Coronary artery (tissue), 2 donors: ENCODE results near the gene ZFR2.
A peak's percentile ranks its signal among the peaks of the same experiment; 100 is the strongest.

Source experiments
- DNase-seq: peaks from one replicate; pipeline ENCODE4 v3.0.0-alpha.2; 2017; ENCODE audit warnings: low spot score
- H3K27ac ChIP-seq, 2 donors: fragments of 200-600 bp; sonication (generic); one replicate each; pipeline ENCODE4 v1.5.1; 2016 to 2019
- H3K4me3 ChIP-seq: fragments of 200-600 bp; sonication (generic); 2 replicates; pipeline ENCODE4 v1.5.1; 2016; ENCODE audit warnings: mild to moderate bottlenecking, moderate library complexity
- CTCF ChIP-seq: fragments of 200-600 bp; sonication (generic); IDR thresholded peaks from one replicate; pipeline ENCODE4 v1.5.1; 2019; ENCODE audit warnings: antibody characterized with exemption

Gene ZFR2

GRCh38 chr19:3822683-3823349 is 46.0 kb downstream of the ZFR2 start:
- no peak for TF ChIP-seq CTCF

GRCh38 chr19:3821857-3822364 is 46.9 kb downstream of the ZFR2 start:
- no peak for DNase-seq
- Histone ChIP-seq H3K4me3 (no peak overlapping the region), H3K27ac (no peak overlapping the region)
- peak; percentile 88 for TF ChIP-seq CTCF

More at GRCh38 chr19:3822683-3823349, 46.0 kb downstream of the ZFR2 start:
- Histone ChIP-seq H3K27ac (no peak overlapping the region), H3K4me3 (no peak overlapping the region)
- DNase-seq: no peak

DNA sequence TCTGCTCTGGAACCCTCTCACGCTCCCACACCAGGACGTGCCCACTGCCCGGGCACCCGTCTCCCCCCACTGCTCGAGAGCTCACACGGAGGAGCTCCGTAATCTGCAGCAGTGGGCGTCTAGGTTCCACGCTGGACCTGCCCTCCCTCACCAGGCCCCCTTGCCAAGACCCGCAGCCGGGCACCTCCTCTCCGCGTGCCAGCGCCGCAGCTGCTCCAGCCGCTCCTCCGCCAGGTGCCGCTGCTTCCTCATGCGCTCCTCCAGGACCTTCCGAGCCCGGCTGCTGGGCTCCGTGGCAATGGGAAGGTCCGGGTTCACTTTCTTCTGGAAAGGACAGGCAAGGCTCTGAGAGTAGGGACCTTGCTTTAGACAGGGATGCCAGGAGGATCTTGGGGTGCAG is 47.7 kb downstream of the ZFR2 start:
- TF ChIP-seq CTCF: no peak
- Histone ChIP-seq H3K27ac (no peak overlapping the region), H3K4me3 (no peak overlapping the region)
- no peak for DNase-seq

DNA sequence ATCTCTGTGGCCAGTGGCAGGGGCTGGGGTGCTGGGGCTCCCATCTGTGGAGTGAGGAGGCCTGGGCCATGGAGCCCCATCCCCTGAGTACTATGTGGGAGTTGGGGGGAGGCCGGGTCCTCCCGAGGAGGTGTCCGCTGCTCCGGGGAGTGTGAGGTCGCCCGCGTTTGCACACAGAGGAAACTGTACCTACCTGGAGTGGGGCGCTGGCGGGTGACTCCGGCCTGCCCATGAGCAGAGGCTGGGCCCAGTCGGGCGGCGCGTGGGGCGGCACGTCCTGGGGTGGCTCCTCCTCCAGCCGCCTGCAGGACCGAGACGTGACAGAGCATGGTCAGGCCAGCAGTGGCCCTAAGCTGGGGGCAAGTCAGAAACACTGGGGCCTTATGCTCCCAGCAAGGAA is 48.8 kb downstream of the ZFR2 start:
- H3K4me3 ChIP-seq: no peak overlapping the region
- TF ChIP-seq CTCF: no peak
- no peak overlapping the region for H3K27ac ChIP-seq
- DNase-seq: no peak

DNA sequence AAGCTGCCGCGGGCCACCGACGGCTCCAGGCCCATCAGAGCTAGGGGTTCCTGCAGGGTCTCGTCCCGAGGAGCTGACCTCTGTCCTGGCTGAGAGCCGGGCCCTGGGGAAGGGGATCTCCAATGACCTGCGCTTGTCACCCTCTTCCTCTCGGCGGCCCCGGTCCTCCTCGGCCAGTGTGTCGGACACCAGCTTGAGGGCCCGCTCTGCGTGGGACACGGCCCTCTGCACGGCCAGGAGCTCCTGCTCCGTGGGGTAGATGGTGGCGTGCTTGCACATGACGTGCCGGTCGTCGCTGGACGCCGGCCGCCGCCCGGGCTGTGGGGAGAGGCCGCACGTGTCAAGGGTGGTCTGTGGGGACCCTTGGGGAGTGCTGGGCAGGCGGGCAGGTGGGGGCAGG is 49.9 kb downstream of the ZFR2 start:
- TF ChIP-seq CTCF: no peak
- DNase-seq: no peak
- no peak overlapping the region for H3K27ac ChIP-seq
- H3K4me3 ChIP-seq: no peak overlapping the region

- no peak overlapping the region for H3K27ac ChIP-seq
- TF ChIP-seq CTCF: no peak
- no peak for DNase-seq
- H3K4me3 ChIP-seq: no peak overlapping the region
Observed at GRCh38 chr19:3818466-3818865, 50.4 kb downstream of the ZFR2 start.

- no peak for DNase-seq
- no peak for TF ChIP-seq CTCF
- Histone ChIP-seq H3K4me3 (no peak overlapping the region), H3K27ac (no peak overlapping the region)
Observed at GRCh38 chr19:3817761-3818160, 51.1 kb downstream of the ZFR2 start.
